Measurements from ENCODE around the gene ISCU. TPM values are rescaled to one million over a fixed set of nuclear protein-coding genes. Genes with fewer than 3 reads are reported as not detected.
"Not testable (repeated sequence)": the region's sequence is repeated elsewhere in the genome, so short reads cannot be mapped to it uniquely, and the experiment has no call there.

ISCU gene
- total RNA-seq, 1 donor from 2014 or later, result 432 TPM

GRCh38 chr12:108582978-108583770 lies 20.8 kb downstream of the ISCU start:
- DNase-seq (ENCODE audit: low spot score), result no peak
- intact Hi-C loops (cut with DNase I), result no loop called here

DNA sequence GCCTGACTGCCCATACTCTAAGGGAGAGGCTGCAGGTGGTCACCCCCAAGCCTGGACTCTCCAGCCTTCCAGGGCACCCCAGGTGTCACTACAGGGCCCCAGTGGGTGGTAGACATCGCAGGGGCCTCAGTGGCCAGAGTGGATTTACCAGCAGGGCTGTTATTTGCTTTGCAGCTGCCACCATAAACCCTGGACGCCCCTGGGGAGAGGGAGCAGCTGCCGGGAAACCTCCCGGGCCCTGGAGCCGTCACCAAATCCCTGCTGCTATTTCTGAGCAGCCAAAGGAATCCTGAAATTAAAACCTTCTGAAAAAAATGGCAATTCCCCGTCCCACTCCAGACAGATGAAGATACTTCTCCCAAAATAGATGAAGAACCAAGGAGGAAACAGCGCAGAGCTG lies 21.6 kb downstream of the ISCU start:
- intact Hi-C loops (cut with DNase I), result no loop called here
- no peak for DNase-seq (ENCODE audit: low spot score)

GRCh38 chr12:108584456-108585065 lies 22.2 kb downstream of the ISCU start:
- intact Hi-C loops (cut with DNase I), result no loop called here
- no peak for DNase-seq (ENCODE audit: low spot score)

DNA sequence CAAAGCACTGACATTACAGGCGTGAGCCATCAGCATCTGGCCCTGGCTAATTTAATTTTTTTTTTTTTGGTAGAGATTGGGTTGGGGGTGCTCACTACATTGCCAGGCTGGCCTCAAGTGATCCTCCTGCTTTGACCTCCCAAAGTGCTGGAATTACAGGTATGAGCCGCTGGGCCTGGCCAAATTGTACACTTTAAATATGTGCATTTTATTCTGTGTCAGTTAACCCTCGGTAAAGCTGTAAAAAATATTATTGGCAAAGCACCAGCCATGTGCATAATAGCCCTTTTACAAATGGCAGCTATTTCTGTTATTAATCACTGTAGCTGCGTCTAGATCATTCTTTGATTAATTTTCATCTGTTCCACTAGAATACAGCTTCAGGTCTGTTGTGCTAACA lies 23.5 kb downstream of the ISCU start:
- no peak for DNase-seq (ENCODE audit: low spot score)

GRCh38 chr12:108586306-108586705 lies 23.9 kb downstream of the ISCU start:
- DNase-seq (ENCODE audit: low spot score), result no peak
- intact Hi-C loops (cut with DNase I), result no loop called here

More for the DNA sequence above, 23.5 kb downstream of the ISCU start:
- intact Hi-C loops (cut with DNase I), result no loop called here

- no peak for DNase-seq (ENCODE audit: low spot score)
- intact Hi-C loops (cut with DNase I), result no loop called here
Measured at GRCh38 chr12:108587826-108588225, 25.4 kb downstream of the ISCU start.

DNA sequence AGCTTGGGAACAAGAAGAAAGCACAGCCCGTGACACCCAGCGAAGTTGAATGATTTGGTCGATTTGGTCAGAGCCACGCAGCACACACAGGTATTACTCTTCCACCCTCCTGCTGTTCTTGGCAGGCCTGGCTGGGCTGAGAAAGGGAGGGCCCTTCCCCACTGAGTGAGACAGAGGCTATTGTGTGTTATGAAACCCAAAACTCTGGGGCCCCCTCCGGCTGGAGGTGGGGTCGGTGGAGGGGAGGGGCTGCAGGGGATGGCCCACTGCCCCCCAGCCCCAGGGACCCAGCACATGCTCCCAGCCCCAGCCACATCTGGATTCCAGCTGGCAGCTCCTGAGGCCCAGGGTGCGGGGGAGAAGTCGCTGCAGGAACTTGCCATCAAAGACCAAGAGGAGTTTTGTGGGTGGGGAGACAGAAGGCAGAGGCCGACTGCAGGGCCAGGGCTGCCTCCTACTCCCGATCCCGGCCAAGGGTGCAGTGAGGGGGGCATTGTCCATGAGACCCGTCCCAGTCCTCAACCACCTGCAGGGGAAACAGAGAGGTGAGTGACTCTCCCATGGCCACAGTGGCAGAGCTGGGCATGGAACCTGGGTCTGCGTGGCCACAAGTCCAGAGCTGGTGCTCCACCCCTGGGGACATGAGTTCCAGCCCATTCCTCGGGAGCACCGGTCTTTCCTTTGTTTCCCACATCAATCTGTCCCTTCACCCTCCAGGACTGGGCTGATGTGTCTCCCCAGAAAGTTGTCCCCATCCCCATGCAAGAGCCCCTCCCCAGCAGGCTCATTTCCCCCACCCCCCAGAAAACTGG lies 26.8 kb downstream of the ISCU start:
- DNase-seq (ENCODE audit: low spot score), result no peak

DNA sequence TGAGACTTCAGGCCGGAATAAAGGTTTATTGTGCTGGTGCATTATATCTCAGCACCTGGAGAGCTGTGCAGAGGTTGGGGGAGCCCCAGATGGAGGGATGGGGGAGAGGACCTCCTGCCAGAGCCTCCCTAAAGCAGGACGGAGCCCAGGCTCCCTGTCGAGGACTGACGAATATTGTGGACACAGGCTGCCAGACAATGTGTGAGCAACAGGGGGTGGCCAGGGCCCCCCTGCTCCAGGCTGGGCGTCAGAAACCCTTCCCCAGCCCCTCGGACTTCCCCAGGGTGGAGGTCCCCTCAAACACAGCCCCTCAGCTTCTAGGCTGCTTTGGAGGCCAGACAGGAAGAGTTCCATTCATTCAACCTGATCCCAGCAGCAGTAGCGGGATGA lies 27.4 kb downstream of the ISCU start:
- intact Hi-C loops (cut with DNase I), result no loop called here

More for the DNA sequence above, 26.8 kb downstream of the ISCU start:
- intact Hi-C loops (cut with DNase I), result no loop called here

GRCh38 chr12:108590463-108590862 lies 28.1 kb downstream of the ISCU start:
- intact Hi-C loops (cut with DNase I); DNase-seq (ENCODE audit: low spot score): not testable (repeated sequence)

More for the DNA sequence above, 27.4 kb downstream of the ISCU start:
- DNase-seq (ENCODE audit: low spot score), result no peak

DNA sequence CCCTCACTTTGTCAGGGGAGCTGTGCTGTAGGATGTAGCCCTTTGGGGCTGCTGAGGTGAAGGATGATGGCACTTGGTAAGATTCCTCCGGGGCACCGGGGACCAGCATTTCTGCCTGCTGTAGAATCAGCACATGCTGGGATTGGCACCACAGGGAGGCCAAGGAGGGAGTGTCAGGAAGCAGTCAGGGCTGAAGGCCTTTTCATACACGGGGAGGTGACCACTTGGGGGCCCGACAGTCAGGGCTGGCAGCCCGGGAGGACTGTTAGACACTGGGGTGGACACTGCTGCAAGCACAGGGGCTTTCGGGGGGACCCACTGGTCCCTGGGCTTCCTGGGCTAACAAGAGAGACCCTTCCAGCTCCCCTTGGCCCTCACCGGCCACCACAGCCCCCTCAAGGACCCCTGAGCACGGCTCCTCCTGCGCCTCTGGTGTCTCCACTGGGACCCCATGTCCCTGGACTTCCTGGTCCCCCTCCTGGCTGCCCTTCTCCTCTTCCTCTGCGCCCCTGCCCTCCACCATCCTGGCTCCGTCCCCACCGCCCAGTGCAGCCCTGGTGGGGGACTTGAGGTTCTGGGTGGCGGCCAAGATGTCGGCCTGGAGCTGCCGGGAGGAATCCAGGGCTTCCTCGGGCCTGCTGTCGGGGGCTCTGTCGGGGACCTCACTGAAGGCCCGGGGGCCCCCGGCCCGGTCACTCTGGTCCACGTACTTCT lies 29.0 kb downstream of the ISCU start:
- DNase-seq (ENCODE audit: low spot score), result no peak
- intact Hi-C loops (cut with DNase I), result no loop called here

- intact Hi-C loops (cut with DNase I), result no loop called here
- no peak for DNase-seq (ENCODE audit: low spot score)
Measured at GRCh38 chr12:108592033-108592909, 29.9 kb downstream of the ISCU start.

GRCh38 chr12:108594323-108594903 lies 32.0 kb downstream of the ISCU start:
- intact Hi-C loops (cut with DNase I), result no loop called here
- DNase-seq (ENCODE audit: low spot score), result no peak

DNA sequence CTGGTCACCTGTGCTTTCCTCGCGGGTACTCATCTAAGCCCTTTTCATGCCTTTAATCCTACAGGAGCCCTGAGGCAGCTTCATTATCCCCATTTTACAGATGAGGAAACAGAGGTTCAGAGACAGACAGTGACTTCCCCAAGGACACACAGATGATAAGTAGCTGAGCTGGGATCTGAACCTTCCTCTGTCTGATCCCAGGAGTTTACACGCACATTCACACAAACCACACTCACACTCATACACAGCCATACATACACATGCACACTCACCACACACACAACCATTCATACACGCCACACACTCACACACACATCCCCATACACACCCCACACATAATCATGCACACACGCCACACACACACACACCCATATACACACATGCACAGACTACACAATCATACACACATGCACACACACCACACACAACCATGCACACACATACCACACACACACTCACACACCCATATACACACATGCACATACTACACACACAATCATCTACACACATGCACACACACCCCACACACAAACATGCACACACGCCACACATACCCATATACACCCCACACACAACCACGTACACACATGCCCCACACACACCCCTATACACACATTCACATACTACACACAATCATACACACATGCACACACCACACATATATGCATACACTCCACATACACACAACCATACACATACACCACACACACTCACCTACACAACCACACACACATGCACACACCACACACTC lies 32.7 kb downstream of the ISCU start:
- no peak for DNase-seq (ENCODE audit: low spot score)
- intact Hi-C loops (cut with DNase I), result no loop called here

GRCh38 chr12:108595711-108596647 lies 33.6 kb downstream of the ISCU start:
- intact Hi-C loops (cut with DNase I), result no loop called here
- no peak for DNase-seq (ENCODE audit: low spot score)

GRCh38 chr12:108596854-108597558 lies 34.6 kb downstream of the ISCU start:
- intact Hi-C loops (cut with DNase I), result no loop called here
- no peak for DNase-seq (ENCODE audit: low spot score)

Measured in cardiac septum (tissue), 1 donor.